A549 treated with AZD9567 at 1 μM for 4 hours (cell line): ENCODE data around the gene SPATA31D1. TPM values are rescaled to one million over a fixed set of nuclear protein-coding genes. Genes with fewer than 3 reads are reported as not detected.

ENCODE experiments used
- total RNA-seq: library from RNA; stranded (reverse); fragments of 200-300 nt; extraction: Qiagen RNA extraction; gene quantifications from 5 replicates; pipeline ENCODE4 v1.2.3, GENCODE V29; 2022; ENCODE audit not compliant: insufficient read depth

Gene SPATA31D1
- not detected in 5 replicates for total RNA-seq

GRCh38 chr9:81988472-81988871 is at the start of gene SPATA31D1:
Gene SPATA31D1, plus strand, starts transcription at chr9:81988772. Its CDS starts 47 bp downstream, at chr9:81988819.

GRCh38 chr9:81943393-81943792 is 45.2 kb upstream of the SPATA31D1 start, which contains the start of gene SPATA31D3:
Gene SPATA31D3, plus strand, starts transcription at chr9:81943500. Its CDS starts 86 bp downstream, at chr9:81943586.

Other genes starting within 250 kb of the SPATA31D1 start
- not detected in 5 replicates for gene SPATA31D4, start 60.3 kb upstream of the SPATA31D1 start, total RNA-seq
- not detected in 5 replicates for gene SPATA31D3, start 45.3 kb upstream of the SPATA31D1 start, total RNA-seq